GM12878 (cell line): ENCODE measurements around the gene AP5Z1. TPM values are rescaled to one million over a fixed set of nuclear protein-coding genes. Genes with fewer than 3 reads are reported as not detected.

Experiments used
- ATAC-seq: fragments of 200-7000 bp; cut with Tn5 transposase; 3 replicates; pipeline ENCODE4 v1.9.1; 2020; ENCODE audit warnings: mild to moderate bottlenecking, moderate library complexity
- BruUV-seq: library from RNA; stranded (reverse); fragments of 400-500 nt; replicated peaks from 2 replicates; lab custom pipeline; 2021; lab: Mats Ljungman, UMichigan
- CTCF ChIA-PET: fragments of 300-600 bp; sonication (Branson Sonifier 250); formaldehyde crosslinking; extraction: SDS; loops from one replicate; lab custom pipeline; 2021; ENCODE audit warnings: inconsistent platforms; lab: Yijun Ruan, JAX
- POLR2A ChIA-PET: fragments of 350-600 bp; formaldehyde crosslinking; extraction: SDS; loops from one replicate; lab custom pipeline; 2021; ENCODE audit warnings: inconsistent platforms; lab: Charles Lee
- RAD21 ChIA-PET: fragments of 300-600 bp; sonication (Branson Sonifier 250); formaldehyde crosslinking; loops from one replicate; lab custom pipeline; 2023; ENCODE audit warnings: antibody characterized with exemption; ENCODE audit not compliant: unreplicated experiment; lab: Charles Lee
- SMC1A ChIA-PET: fragments of 300-600 bp; sonication (Branson Sonifier 250); formaldehyde crosslinking; loops from one replicate; lab custom pipeline; 2023; ENCODE audit not compliant: unreplicated experiment, uncharacterized antibody; lab: Charles Lee
- DNase-seq: peaks from one replicate; pipeline ENCODE4 v3.0.0-alpha.2; 2011; ENCODE audit warnings: low read depth, low spot score
- FAIRE-seq: peaks from 3 replicates; lab custom pipeline; 2011; peaks lifted over from hg19 to GRCh38; lab: Jason Lieb, UNC
- H2AFZ ChIP-seq: 2 replicates; pipeline ENCODE4 v1.6.0; 2011; ENCODE audit warnings: low read depth, low read length, control low read depth; ENCODE audit not compliant: control insufficient read depth
- H3K27ac ChIP-seq: 2 replicates; pipeline ENCODE4 v1.5.1; 2011; ENCODE audit warnings: control low read depth; ENCODE audit not compliant: control insufficient read depth, insufficient read depth
- H3K27me3 ChIP-seq, 2 experiments: replicated peaks in 1 of 2; 2 replicates each; pipeline versions ENCODE4 v1.6.0 to v1.6.1; 2011; ENCODE audit warnings: low read length in 1 of 2; ENCODE audit not compliant: control insufficient read depth in 2 of 2, insufficient read depth in 2 of 2
- H3K36me3 ChIP-seq, 2 experiments: 2 replicates each; pipeline ENCODE4 v1.5.1; 2011; ENCODE audit warnings: low read length in 1 of 2; ENCODE audit not compliant: control insufficient read depth in 2 of 2, insufficient read depth in 2 of 2
- H3K4me1 ChIP-seq: 2 replicates; pipeline ENCODE4 v1.6.1; 2011; ENCODE audit warnings: mild to moderate bottlenecking, low read length, moderate library complexity, mixed read lengths; ENCODE audit not compliant: control insufficient read depth, insufficient read depth
- H3K4me2 ChIP-seq: 2 replicates; pipeline ENCODE4 v1.6.0; 2011; ENCODE audit warnings: control low read depth; ENCODE audit not compliant: control insufficient read depth, insufficient read depth
- H3K4me3 ChIP-seq: fragments of 200-600 bp; sonication (generic); 2 replicates; pipeline ENCODE4 v1.5.1; 2016
- H3K79me2 ChIP-seq: 2 replicates; pipeline ENCODE4 v1.6.0; 2011; ENCODE audit warnings: low read length; ENCODE audit not compliant: control insufficient read depth, insufficient read depth
- H3K9ac ChIP-seq: 2 replicates; pipeline ENCODE4 v1.8.0; 2011; ENCODE audit warnings: low read length, control low read depth, mixed read lengths; ENCODE audit not compliant: control insufficient read depth, insufficient read depth
- H3K9me3 ChIP-seq: replicated peaks from 3 replicates; pipeline ENCODE4 v1.5.1; 2011; ENCODE audit warnings: mild to moderate bottlenecking, low read length; ENCODE audit not compliant: control insufficient read depth, insufficient read depth
- H4K20me1 ChIP-seq: 2 replicates; pipeline ENCODE4 v1.6.0; 2011; ENCODE audit not compliant: control insufficient read depth, insufficient read depth
- CHD2 ChIP-seq: IDR thresholded peaks from 2 replicates; pipeline ENCODE4 v1.6.1; 2011; ENCODE audit warnings: low read depth, low read length, improper control_type of control experiment, borderline replicate concordance
- EZH2 ChIP-seq: IDR thresholded peaks from 2 replicates; pipeline ENCODE4 v1.6.1; 2012; ENCODE audit warnings: low read depth, mild to moderate bottlenecking, control low read depth, inconsistent platforms, low read length, borderline replicate concordance; ENCODE audit not compliant: control insufficient read depth
- GATAD2B ChIP-seq: fragments of 450-650 bp; conservative IDR thresholded peaks from 2 replicates; pipeline ENCODE4 v1.6.1; 2017; ENCODE audit warnings: low read depth, mild to moderate bottlenecking, moderate library complexity
- MXI1 ChIP-seq: fragments of 150-350 bp; IDR thresholded peaks from 2 replicates; pipeline ENCODE4 v1.6.1; 2011; ENCODE audit warnings: low read depth, mild to moderate bottlenecking, inconsistent platforms, low read length, improper control_type of control experiment
- POLR2AphosphoS5 ChIP-seq: IDR thresholded peaks from 2 replicates; pipeline ENCODE4 v1.6.1; 2011; ENCODE audit warnings: mild to moderate bottlenecking, low read length, inconsistent platforms
- RAD51 ChIP-seq: fragments of 450-650 bp; IDR thresholded peaks from 2 replicates; pipeline ENCODE4 v1.6.1; 2016; ENCODE audit warnings: moderate library complexity, mild to moderate bottlenecking, inconsistent platforms
- RCOR1 ChIP-seq: conservative IDR thresholded peaks from 2 replicates; pipeline ENCODE4 v1.6.1; 2012; ENCODE audit warnings: low read depth, low read length, improper control_type of control experiment
- WGBS: methylation state at CpG from one replicate; pipeline ENCODE4 v1.1.6; 2016; ENCODE audit warnings: low lambda C conversion rate; ENCODE audit not compliant: insufficient replicate concordance, insufficient coverage; ENCODE audit errors: missing lambda C conversion rate; 5-methylcytosine and 5-hydroxymethylcytosine counted together
- in situ Hi-C: fragments of 300-500 bp; cut with MboI; formaldehyde crosslinking; loops from 9 replicates; pipeline ENCODE4 v1.14.3; 2018; ENCODE audit warnings: mixed read lengths
- intact Hi-C: fragments of 100-400 bp; cut with micrococcal nuclease; formaldehyde crosslinking; loops from one replicate; pipeline ENCODE4 v1.14.2; 2022; ENCODE audit not compliant: unreplicated experiment
- polyA plus RNA-seq, 11 experiments: library from polyadenylated mRNA; depleted of rRNA in 4 of 11; unstranded in 6 of 11; stranded (reverse) in 5 of 11; fragments of >200 nt; fragmentation: Nextera tagmentation in 4 of 11; fragmentation: Illumina TruSeq in 1 of 11; extraction: Ambion mirVana in 4 of 11; extraction: Trizol in 1 of 11; gene quantifications; 1 replicate in 1 of 11; 2 replicates in 10 of 11; pipeline versions ENCODE4 v1.2.1 to v1.2.3, GENCODE V29; 2011 to 2016; ENCODE audit warnings: inconsistent platforms in 2 of 11, missing spikeins in 2 of 11, low read depth in 1 of 11
- total RNA-seq, 4 experiments: library from RNA; depleted of rRNA in 3 of 4; stranded (reverse); fragments of >200 nt in 3 of 4; fragmentation: Illumina TruSeq in 1 of 4; extraction: Trizol in 1 of 4; gene quantifications; 2 replicates each; pipeline versions ENCODE4 v1.2.1 to v1.2.3, GENCODE V29; 2013 to 2021
- TF ChIP-seq, protein P1 (sequence below): IDR thresholded peaks from 2 replicates; pipeline ENCODE4 v1.6.1; 2012; ENCODE audit warnings: low read depth, low read length, improper control_type of control experiment
- TF ChIP-seq, protein P2 (sequence below): IDR thresholded peaks from 2 replicates; pipeline ENCODE4 v1.6.1; 2012; ENCODE audit warnings: low read length, inconsistent platforms
- TF ChIP-seq, protein P3 (sequence below), 3 experiments: IDR thresholded peaks in 2 of 3; conservative IDR thresholded peaks in 1 of 3; 2 replicates each; pipeline ENCODE4 v1.5.1; 2011; ENCODE audit warnings: low read depth in 3 of 3, low read length in 3 of 3, mild to moderate bottlenecking in 3 of 3, control low read depth in 2 of 3, moderate library complexity in 2 of 3, inconsistent platforms in 1 of 3, mixed read lengths in 1 of 3; ENCODE audit not compliant: control insufficient read depth in 2 of 3, insufficient read depth in 1 of 3; ENCODE audit errors: extremely low read depth in 1 of 3
- TF ChIP-seq, protein P4 (sequence below): fragments of 450-650 bp; IDR thresholded peaks from 2 replicates; pipeline ENCODE4 v1.6.1; 2017; ENCODE audit warnings: mild to moderate bottlenecking, moderate library complexity
- TF ChIP-seq, protein P5 (sequence below): IDR thresholded peaks from 2 replicates; pipeline ENCODE4 v1.6.1; 2012; ENCODE audit warnings: low read depth, low read length, improper control_type of control experiment
- TF ChIP-seq, protein P6 (sequence below): fragments of 450-650 bp; IDR thresholded peaks from 2 replicates; pipeline ENCODE4 v1.6.1; 2016; ENCODE audit warnings: mild to moderate bottlenecking

The AP5Z1 gene
- total and polyA plus RNA-seq, 10 of the 15 experiments (the other 5 are each of a cell fraction or from before 2014, with no cell fraction given): 0.37 to 43.4 (median 19.4) TPM

DNA sequence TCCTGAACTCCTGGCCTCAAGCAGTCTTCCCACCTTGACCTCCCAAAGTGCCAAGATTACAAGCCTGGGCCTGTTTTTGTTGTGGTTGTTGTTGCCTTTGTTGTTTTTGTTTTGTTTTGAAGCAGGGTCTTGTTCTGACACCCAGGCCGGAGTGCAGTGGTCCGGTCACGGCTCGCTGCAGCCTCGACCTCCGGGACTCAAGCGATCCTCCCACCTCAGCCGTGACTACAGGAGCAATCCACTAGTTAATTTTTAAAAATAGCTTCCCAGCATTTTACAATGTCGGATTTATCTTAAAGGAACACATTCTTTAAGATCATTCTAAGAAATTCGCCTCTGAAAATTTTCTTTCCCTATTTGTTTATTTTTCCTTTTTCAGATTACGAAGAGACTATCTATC is 27.7 kb upstream of the AP5Z1 start:
- peaks cover 14% of the 10 kb centered on the region for H3K79me2 ChIP-seq
- SMC1A ChIA-PET: interaction anchor here (0.7 to 0.9 kb wide), 2 partner anchors 58 to 64 kb away, joined by 3 read pairs; no protein-coding TSS in a partner anchor
- peaks cover 34% of the 10 kb centered on the region for H3K4me1 ChIP-seq
- ATAC-seq (no peak), FAIRE-seq (no peak), DNase-seq (no peak)
- CTCF ChIA-PET: interaction anchor here (0.9 kb wide), 1 partner anchor 64 kb away, joined by 3 read pairs; no protein-coding TSS in a partner anchor
- POLR2A ChIA-PET: no interaction called here
- 41% methylated on average over 11 of the region's 11 CpGs for WGBS
- H4K20me1 ChIP-seq: no peaks in the 10 kb centered on the region
- H3K27ac ChIP-seq: peak overlapping the region; percentile 52; the same call in 1 of the 2 replicates
- in situ Hi-C loops (no loop called here), intact Hi-C loops (no loop called here)
- H3K9ac ChIP-seq: no peak overlapping the region
- H3K9me3 ChIP-seq: no peaks in the 10 kb centered on the region
- no TSS peak for BruUV-seq
- peaks cover 11 to 15% of the 10 kb centered on the region in 2 experiments; a peak in 3 of 4 replicates for H3K36me3 ChIP-seq
- H3K4me2 ChIP-seq: no peak overlapping the region
- RAD21 ChIA-PET: interaction anchor here (0.6 to 1.9 kb wide), 4 partner anchors 27 to 69 kb away, joined by 3 to 5 read pairs (median 3); no protein-coding TSS in a partner anchor
- H2AFZ ChIP-seq: no peak overlapping the region
- H3K4me3 ChIP-seq: no peak overlapping the region
- no peaks in the 10 kb centered on the region for H3K27me3 ChIP-seq
- TF ChIP-seq, protein P1, sequence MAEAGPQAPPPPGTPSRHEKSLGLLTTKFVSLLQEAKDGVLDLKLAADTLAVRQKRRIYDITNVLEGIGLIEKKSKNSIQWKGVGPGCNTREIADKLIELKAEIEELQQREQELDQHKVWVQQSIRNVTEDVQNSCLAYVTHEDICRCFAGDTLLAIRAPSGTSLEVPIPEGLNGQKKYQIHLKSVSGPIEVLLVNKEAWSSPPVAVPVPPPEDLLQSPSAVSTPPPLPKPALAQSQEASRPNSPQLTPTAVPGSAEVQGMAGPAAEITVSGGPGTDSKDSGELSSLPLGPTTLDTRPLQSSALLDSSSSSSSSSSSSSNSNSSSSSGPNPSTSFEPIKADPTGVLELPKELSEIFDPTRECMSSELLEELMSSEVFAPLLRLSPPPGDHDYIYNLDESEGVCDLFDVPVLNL: no peak
- TF ChIP-seq RAD51: no peak
- TF ChIP-seq, protein P2, sequence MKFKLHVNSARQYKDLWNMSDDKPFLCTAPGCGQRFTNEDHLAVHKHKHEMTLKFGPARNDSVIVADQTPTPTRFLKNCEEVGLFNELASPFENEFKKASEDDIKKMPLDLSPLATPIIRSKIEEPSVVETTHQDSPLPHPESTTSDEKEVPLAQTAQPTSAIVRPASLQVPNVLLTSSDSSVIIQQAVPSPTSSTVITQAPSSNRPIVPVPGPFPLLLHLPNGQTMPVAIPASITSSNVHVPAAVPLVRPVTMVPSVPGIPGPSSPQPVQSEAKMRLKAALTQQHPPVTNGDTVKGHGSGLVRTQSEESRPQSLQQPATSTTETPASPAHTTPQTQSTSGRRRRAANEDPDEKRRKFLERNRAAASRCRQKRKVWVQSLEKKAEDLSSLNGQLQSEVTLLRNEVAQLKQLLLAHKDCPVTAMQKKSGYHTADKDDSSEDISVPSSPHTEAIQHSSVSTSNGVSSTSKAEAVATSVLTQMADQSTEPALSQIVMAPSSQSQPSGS: no peak
- TF ChIP-seq, protein P3, sequence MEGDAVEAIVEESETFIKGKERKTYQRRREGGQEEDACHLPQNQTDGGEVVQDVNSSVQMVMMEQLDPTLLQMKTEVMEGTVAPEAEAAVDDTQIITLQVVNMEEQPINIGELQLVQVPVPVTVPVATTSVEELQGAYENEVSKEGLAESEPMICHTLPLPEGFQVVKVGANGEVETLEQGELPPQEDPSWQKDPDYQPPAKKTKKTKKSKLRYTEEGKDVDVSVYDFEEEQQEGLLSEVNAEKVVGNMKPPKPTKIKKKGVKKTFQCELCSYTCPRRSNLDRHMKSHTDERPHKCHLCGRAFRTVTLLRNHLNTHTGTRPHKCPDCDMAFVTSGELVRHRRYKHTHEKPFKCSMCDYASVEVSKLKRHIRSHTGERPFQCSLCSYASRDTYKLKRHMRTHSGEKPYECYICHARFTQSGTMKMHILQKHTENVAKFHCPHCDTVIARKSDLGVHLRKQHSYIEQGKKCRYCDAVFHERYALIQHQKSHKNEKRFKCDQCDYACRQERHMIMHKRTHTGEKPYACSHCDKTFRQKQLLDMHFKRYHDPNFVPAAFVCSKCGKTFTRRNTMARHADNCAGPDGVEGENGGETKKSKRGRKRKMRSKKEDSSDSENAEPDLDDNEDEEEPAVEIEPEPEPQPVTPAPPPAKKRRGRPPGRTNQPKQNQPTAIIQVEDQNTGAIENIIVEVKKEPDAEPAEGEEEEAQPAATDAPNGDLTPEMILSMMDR (IDR thresholded peaks at IDR 0.05 in 2 of 3, conservative IDR thresholded peaks at IDR 0.05 in 1 of 3; ENCODE audit: control insufficient read depth in 2 of 3, extremely low read depth in 1 of 3, insufficient read depth in 1 of 3, low read depth in 3 of 3, low read length in 3 of 3): no peak
- TF ChIP-seq, protein P4, sequence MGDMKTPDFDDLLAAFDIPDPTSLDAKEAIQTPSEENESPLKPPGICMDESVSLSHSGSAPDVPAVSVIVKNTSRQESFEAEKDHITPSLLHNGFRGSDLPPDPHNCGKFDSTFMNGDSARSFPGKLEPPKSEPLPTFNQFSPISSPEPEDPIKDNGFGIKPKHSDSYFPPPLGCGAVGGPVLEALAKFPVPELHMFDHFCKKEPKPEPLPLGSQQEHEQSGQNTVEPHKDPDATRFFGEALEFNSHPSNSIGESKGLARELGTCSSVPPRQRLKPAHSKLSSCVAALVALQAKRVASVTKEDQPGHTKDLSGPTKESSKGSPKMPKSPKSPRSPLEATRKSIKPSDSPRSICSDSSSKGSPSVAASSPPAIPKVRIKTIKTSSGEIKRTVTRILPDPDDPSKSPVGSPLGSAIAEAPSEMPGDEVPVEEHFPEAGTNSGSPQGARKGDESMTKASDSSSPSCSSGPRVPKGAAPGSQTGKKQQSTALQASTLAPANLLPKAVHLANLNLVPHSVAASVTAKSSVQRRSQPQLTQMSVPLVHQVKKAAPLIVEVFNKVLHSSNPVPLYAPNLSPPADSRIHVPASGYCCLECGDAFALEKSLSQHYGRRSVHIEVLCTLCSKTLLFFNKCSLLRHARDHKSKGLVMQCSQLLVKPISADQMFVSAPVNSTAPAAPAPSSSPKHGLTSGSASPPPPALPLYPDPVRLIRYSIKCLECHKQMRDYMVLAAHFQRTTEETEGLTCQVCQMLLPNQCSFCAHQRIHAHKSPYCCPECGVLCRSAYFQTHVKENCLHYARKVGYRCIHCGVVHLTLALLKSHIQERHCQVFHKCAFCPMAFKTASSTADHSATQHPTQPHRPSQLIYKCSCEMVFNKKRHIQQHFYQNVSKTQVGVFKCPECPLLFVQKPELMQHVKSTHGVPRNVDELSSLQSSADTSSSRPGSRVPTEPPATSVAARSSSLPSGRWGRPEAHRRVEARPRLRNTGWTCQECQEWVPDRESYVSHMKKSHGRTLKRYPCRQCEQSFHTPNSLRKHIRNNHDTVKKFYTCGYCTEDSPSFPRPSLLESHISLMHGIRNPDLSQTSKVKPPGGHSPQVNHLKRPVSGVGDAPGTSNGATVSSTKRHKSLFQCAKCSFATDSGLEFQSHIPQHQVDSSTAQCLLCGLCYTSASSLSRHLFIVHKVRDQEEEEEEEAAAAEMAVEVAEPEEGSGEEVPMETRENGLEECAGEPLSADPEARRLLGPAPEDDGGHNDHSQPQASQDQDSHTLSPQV: no peak
- TF ChIP-seq RCOR1: no peak
- TF ChIP-seq, protein P5, sequence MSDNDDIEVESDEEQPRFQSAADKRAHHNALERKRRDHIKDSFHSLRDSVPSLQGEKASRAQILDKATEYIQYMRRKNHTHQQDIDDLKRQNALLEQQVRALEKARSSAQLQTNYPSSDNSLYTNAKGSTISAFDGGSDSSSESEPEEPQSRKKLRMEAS: no peak
- TF ChIP-seq MXI1: no peak
- TF ChIP-seq, protein P6, sequence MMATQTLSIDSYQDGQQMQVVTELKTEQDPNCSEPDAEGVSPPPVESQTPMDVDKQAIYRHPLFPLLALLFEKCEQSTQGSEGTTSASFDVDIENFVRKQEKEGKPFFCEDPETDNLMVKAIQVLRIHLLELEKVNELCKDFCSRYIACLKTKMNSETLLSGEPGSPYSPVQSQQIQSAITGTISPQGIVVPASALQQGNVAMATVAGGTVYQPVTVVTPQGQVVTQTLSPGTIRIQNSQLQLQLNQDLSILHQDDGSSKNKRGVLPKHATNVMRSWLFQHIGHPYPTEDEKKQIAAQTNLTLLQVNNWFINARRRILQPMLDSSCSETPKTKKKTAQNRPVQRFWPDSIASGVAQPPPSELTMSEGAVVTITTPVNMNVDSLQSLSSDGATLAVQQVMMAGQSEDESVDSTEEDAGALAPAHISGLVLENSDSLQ: no peak
- no peak for TF ChIP-seq CHD2
- no peak for TF ChIP-seq POLR2AphosphoS5
- TF ChIP-seq EZH2: no peak
- TF ChIP-seq GATAD2B: no peak
